ENCODE data around the gene SH3BP4.
"Not testable (repeated sequence)": the region's sequence is repeated elsewhere in the genome, so short reads cannot be mapped to it uniquely, and the experiment has no call there.

SH3BP4 gene

GRCh38 chr2:235017441-235017840, 65.6 kb downstream of the SH3BP4 start:
- no peak for DNase-seq (ENCODE audit: low read depth in 2 of 2)

DNA sequence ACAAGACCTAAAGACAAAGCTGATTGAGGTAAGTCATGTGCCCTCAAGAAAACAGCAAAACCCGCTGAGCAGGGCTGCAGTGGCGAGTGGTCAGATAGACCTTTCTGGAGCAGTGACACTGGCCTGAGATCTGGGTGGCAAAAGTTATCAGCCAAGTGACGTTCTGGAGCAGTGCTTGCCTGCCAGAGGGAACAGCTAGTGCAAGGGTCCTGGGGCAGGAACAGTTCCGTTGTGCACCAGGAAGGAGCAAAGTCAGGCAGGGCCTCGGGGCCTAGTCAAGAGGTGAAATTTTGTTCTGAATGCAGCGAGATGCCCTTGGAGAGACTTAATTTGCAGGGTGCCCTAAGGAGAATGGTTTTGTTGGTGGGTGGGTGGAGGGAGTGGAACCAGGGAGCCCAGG, 67.0 kb downstream of the SH3BP4 start:
- DNase-seq (ENCODE audit: low read depth in 2 of 2), result no peak

DNA sequence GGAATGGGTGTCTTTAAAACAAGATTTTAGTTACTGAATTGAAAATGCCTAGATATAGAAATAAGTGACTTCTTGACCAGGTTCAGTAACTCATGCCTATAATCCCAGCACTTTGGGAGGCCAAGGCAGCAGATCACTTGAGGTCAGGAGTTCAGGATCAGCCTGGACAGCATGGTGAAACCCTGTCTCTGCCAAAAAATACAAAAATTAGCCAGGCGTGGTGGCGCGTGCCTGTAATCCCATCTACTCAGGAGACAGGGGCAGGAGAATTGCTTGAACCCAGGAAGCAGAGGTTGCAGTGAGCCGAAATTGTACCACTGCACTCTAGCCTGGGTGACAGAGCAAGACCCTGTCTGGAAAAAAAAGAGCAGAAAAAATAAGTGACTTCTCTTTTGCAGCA, 68.3 kb downstream of the SH3BP4 start:
- DNase-seq (ENCODE audit: low read depth in 2 of 2), result not testable (repeated sequence)

DNA sequence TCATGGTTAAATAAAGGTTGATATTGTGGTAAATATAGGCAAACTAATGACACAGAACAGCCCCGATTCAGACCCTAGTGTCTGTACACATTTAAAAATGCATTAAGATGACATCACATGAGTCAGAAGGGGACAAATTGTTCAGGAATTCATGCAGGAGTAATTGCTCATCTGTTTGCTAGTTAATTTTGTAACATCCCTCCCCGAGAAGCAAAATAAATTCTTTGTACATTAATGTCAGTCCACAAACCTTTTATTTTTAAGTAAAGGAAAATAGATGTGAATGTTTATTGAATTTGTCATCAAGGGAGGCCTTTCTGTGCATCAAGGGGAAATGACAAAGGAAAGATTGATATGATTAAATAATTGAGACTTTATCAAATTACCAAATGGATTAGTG, 69.9 kb downstream of the SH3BP4 start:
- no peak for DNase-seq (ENCODE audit: low read depth in 2 of 2)

- DNase-seq (ENCODE audit: low read depth in 2 of 2), result no peak
These were observed 72.5 kb downstream of the SH3BP4 start for GRCh38 chr2:235024191-235024860.

DNA sequence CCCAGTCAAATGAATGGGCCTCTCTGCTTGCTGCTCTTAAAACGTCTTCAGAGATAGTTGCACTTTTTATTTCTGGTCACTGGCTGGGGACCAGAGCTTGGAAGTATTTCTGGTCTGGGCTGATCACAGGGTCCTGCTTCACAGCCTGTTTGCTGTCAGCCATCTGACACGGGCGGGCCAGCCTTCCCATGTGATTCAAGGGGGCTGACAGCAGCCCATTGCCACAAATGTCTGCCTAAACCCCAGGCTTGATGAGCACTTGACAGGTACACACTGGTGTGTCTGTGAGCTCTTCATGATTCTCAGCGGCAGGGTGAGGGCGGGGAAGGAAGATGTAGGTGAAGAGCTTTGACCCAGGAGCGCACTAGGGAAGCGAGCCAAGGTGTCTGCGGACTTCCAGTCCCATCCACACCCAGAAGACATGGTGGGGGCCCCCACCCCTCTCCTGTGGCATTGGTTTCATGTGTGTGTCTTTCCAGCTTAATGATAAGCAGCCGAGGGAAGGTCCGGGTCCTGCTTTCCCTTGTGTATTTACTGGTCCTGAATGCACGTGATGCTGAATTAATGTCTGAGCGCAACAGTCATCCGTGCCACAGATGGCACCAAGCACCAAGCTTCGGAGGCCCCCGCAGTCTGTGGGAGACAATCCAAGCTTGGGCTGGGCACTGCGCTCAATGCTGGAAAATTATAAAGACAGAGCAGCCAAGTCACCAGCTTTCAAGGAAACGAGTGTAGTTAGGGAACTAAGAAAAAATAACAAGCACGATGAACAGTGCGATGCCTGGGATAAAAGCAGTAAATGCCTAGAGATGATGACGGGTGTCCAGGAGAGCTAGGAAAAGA, 73.3 kb downstream of the SH3BP4 start:
- DNase-seq (ENCODE audit: low read depth in 2 of 2), result no peak

DNA sequence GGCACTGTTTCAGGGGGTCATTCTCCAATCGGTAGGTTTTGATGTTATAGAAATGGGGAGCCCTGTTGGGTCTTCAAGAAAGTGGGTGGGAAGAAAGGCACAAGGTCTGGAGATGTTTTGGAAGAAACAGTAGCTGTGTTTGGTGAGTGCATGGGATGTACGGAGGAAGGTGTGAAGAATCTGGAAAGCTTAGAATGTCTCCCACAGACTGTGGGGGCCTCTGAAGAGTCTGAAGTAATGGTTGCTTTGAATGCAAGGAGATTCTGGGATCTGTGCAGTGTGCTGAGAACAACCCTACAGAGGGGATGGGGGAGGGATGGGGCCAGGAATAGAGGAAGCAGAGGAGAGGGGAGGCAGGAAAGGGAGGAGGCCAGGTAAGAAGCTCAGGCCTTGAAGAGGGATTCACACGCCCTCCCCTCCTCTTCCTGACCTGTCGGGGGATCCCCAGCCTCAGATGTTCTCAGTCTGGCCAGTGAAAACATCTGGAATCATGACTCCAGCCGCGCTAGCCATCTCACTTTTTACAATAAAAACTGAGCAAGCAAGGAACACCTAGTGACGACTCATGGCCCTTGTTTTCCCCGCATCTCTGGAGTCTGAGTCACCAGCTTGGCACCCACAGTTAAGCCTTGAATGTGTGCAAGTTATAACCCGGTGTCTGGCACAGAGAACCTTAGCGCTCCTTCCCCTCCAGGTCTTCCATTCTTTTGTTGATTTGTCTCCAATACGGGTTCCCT, 74.2 kb downstream of the SH3BP4 start:
- no peak for DNase-seq (ENCODE audit: low read depth in 2 of 2)

- DNase-seq (ENCODE audit: low read depth in 2 of 2), result no peak
These were observed 75.1 kb downstream of the SH3BP4 start for GRCh38 chr2:235026649-235027557.

DNA sequence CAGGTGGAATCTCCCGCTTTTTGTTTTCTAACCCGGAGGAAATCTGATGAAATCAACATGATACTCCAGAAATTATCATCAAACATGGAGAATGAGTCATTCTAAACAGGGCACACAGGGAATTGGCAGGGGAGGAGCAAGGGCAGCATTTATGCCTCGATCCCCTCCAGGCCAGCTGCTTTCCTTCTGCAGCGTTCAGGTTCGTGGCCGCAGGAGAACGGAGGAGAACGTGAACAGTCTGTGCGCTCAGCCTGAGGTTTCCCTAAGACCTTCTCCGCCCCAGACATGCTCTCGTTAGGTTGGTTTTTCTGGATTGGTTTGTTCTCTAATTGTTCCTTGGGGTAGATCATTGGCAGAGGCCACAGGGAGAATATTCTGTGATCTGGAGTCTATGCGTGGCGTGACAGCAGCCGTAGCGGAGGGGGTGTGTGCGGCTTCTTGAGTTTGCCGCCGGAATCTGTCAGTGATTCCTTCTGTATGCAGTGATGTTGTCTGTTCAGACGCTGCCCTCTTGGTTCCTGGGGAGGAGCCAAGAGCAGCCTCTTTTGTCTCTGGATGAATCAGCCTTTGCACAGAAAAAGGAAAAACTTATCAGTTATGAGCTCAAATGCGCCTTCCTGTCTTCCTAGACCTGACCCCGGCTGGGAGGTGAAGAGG, 75.9 kb downstream of the SH3BP4 start:
- DNase-seq (ENCODE audit: low read depth in 2 of 2), result no peak

- DNase-seq (ENCODE audit: low read depth in 2 of 2), result no peak
These were observed 76.8 kb downstream of the SH3BP4 start for GRCh38 chr2:235028646-235029045.

DNA sequence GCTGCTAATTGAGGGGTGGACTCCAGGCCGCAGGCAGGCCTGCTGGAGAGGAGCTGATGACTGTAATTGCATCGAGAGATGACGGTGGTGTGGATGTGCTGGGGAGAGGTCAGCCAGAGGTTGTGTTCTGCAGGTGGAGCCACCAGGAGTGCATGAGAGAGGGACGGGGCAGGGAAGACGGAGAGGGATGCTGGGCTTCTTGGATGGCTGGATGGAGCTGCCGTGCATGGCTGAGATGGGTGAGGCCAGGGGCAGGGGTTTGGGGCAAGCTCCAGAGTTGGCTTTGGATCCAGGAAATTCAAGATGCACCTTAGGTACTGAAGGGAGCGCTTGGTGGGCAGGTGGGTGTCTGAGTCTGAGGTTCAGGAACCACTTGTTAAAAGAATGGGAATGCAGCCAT, 77.2 kb downstream of the SH3BP4 start:
- no peak for DNase-seq (ENCODE audit: low read depth in 2 of 2)

DNA sequence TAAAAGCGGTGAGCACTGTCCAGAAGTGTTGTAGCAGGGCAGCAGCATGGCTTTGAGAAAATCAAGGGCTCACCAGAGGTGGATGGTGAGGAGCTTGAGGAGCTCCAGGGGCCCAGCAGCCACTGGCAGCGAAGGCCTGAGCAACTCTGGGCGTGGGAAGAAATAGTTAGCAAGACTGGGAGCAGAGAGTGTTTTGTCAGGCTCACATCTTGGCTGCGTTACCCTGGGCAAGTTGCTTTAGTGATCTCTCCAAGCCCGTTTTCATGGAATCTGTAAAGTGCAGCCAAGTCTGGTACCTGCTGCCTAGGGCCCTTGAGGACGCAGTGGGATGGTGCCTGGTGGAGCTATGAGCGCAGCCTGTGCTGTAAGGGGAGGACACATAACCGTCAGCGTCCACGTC, 78.3 kb downstream of the SH3BP4 start:
- DNase-seq (ENCODE audit: low read depth in 2 of 2), result no peak

DNA sequence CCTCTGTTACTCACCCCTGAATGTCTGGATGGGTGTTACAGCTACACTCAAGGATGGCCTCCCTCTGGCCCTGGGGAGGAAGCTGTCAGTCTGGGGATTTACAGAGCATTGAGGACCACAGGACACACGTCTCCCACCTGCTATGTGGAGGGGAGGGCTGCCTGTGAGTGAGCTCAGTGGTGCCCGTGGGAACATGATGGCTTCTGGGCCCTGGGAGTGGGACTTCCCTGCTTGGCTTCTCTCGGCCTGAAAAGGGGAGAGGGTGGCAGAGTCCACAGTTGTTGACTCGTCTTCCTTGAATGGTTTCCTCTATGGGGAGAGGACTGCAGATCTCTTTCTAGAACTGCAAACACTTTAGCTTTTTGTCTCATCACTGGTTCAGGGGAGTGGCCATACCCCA, 79.1 kb downstream of the SH3BP4 start:
- no peak for DNase-seq (ENCODE audit: low read depth in 2 of 2)

GRCh38 chr2:235031686-235032373, 80.0 kb downstream of the SH3BP4 start:
- no peak for DNase-seq (ENCODE audit: low read depth in 2 of 2)

- no peak for DNase-seq (ENCODE audit: low read depth in 2 of 2)
These were observed 80.6 kb downstream of the SH3BP4 start for GRCh38 chr2:235032466-235032865.

DNA sequence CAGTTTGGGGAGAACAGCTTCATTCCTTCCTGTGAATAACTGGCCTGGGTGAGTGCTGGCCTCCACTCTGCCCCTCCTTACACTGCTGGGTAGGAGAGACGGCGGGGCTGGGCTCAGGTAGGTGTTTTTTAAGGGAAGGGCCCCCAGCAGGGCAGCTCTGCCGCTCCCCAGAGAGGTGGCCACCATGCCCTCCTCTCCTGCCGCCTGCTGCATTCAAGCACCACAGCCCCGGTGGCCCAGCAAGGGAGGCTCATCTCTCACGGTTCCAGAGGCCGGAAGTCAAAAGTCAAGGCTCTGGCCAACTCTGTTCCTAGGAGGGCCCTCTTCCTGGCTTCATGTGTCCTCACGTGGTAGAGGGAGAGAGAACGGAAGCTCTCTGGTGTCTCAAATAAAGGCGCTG, 81.1 kb downstream of the SH3BP4 start:
- no peak for DNase-seq (ENCODE audit: low read depth in 2 of 2)

DNA sequence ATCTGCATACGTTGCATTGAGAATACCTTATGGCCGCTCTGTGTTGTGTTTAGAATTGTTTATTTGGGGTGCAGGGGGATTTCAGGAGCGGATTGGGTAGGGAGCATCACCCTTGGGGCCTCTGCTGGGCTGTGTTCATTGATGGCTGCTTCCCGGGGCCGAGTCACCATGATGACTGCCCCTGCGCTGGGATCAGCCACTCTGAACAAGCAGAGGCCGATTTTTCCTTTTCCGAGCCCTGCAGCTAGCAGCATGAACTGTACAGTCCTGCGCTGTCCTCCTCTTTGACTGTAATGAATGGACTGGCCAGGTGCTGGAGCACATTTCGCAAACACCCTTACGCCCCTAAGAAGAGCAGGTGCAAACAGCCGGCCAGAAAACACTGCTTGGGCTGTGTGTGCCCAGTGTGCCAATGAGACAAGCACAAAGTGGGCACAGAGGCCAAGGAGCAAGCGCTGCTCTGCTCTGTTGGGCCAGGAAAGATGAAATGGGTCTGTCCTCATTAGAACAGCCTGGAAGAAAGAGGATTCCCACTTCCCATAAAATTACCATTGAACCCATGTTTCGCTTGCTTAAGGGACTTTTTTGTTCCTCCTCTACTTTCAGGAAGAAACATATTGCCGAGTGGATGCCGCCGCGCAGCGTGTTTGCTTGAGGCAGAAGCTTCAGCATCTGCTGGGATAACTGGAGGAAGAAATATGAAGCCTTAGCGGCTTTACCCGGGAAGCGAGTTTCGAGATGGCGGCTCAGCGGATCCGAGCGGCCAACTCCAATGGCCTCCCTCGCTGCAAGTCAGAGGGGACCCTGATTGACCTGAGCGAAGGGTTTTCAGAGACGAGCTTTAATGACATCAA, 82.7 kb downstream of the SH3BP4 start:
- DNase-seq (ENCODE audit: low read depth in 2 of 2), result no peak

DNA sequence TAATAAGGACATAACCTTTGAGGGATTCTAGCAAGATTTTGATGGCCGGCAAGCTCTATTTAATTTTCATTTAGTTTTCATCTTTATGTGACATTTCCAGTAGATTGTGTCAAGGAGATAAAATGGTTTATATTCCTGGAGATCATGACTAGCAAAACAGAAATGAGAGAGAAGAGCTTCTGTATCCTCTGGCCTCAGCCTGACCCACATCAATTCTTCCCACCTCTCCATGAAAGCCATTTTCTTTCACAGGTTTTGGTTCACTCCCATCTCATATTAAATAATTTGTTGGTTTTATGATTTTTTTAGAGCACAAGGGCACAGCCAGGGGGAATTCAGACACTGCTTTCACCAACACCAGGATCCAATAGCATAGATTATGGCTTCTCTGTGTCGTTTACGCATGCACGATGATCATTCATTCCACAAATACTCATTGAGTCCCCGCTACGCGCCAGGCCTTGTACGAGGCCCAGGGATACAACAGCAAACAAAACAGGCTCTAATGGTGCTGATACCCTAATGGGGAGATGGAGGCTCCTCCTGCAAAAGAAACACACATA, 85.9 kb downstream of the SH3BP4 start:
- DNase-seq (ENCODE audit: low read depth in 2 of 2), result no peak

- no peak for DNase-seq (ENCODE audit: low read depth in 2 of 2)
These were observed 89.6 kb downstream of the SH3BP4 start for GRCh38 chr2:235041221-235041917.
